ENCODE measurements around the gene DTX3. TPM values are rescaled to one million over a fixed set of nuclear protein-coding genes. Genes with fewer than 3 reads are reported as not detected.
"Not testable (repeated sequence)": the region's sequence is repeated elsewhere in the genome, so short reads cannot be mapped to it uniquely, and the experiment has no call there.

The DTX3 gene
- polyA plus RNA-seq, 3 donors, result 61.2 to 67.0 (median 63.0) TPM

DNA sequence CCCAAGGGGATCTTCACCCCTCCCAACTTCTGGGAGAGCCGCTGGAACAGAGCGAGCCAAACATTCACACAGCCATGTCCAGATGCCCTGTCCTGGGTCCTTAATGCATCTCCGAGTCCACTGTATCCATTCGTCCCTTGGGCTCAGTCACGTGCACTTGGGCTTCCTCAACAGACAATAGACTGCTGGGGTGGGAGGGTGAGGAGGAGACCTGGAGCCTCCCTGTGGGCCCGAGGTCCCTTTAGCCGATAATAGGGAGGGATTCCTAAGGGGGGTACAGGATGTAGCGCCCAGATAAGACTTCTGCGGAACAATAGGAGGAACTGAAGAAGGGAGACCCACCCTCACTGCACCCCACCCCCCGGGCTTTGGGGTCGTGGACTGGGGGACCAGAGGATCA, 13.3 kb downstream of the DTX3 start:
- DNase-seq, result no peak

DNA sequence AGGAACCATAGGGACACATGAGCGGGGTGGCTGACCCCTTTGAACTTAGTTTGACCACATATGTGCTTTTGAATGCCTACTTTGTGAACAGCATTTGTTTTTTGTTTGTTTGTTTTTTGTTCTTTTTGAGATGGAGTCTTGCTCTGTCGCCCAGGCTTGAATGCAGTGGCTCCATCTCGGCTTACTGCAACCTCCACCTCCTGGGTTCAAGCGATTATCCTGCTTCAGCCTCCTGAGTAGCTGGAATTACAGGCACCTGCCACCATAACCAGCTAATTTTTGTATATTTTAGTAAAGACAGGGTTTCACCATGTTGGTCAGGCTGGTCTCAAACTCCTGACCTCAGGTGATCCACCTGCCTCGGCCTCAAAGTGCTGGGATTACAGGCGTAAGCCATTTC, 13.8 kb downstream of the DTX3 start:
- DNase-seq, result not testable (repeated sequence)

DNA sequence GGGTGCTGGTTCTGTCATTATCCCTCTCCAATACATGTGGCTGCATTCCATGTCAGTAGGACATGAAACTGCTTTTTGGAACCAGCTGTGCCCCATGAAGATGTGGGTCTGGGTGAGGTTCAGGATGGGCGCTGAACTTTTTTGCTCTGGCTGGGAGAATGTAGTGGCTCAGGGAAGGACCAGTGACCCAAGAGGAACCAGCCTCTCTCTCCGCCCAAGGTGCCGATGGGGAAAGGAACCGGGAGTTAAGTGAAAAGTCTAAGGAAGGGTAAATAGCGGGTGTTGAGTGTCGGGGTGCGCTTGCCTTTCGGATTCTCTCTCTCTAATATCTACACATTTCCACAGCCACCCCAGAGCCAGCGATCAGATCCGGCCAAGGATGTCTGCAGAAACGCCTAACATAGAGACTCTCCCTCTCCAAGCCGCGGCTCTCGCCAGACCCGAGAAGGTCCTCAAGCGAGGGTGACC, 14.4 kb downstream of the DTX3 start:
- DNase-seq, result no peak

DNA sequence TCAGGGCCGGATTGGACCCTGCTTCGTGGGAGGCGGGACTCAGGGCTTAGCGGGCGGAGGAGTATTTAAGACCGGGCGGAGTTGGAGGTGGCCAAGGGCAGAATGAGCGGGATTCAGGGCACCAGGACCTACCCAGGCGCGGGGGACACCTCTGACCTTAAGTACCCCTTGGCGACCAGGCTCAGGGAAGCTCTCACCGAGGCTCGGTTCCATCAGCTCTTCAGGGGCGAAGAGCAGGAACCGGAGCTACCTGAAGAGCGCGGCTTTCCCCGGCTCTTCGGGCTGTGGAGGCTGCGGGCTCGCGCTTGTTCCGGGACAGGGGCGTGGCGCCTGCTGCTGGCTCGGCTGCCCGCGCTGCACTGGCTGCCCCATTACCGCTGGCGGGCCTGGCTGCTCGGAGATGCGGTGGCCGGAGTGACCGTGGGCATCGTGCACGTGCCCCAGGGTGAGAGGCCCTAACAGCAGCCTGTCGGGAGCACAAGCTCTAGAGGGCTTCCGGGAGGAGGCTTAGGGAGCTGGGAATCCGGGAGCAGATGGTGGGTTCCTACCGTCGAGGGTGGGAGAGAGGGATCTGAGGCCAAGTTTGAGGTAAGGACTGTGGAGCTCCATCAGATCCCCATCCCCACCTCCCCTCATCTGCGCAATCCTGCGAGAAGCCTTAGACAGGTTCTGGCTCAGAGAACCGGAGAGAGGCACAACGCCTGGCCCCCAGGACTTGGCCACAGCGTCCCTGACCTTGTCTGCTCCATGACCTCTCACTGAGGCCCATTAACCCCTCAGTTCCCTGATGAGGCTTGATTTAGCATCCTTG, 15.0 kb downstream of the DTX3 start:
- no peak for DNase-seq

DNA sequence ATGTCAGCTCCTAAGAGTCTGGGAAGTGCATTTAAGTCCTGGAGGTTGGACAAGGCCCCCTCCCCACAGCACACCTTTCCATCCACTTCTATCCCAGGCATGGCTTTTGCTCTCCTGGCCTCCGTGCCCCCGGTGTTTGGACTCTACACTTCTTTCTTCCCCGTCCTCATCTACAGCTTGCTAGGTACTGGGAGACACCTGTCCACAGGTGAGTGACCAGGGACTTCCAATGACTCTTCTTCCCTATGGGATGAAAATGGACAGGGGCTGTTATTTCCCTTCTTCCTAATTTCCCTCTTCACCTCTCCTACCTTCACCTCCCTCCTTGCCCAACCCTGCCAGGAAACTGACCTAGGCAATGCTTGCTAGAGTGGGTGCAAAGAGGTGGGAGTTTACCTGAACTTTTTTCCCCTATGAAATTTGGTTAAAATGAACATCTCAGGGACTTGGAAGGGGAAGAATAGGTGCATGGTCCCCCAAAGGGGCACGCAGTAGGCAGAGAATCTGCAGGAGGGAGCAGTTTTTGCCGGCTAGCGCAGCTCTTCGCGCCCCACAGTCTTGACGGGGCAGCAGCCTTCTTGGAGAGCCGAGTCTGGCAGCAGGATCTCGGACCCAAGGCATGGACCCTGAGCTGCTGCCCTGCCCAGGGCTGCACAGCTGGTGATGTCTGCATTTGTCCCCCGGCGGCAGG, 15.8 kb downstream of the DTX3 start:
- DNase-seq, result no peak

DNA sequence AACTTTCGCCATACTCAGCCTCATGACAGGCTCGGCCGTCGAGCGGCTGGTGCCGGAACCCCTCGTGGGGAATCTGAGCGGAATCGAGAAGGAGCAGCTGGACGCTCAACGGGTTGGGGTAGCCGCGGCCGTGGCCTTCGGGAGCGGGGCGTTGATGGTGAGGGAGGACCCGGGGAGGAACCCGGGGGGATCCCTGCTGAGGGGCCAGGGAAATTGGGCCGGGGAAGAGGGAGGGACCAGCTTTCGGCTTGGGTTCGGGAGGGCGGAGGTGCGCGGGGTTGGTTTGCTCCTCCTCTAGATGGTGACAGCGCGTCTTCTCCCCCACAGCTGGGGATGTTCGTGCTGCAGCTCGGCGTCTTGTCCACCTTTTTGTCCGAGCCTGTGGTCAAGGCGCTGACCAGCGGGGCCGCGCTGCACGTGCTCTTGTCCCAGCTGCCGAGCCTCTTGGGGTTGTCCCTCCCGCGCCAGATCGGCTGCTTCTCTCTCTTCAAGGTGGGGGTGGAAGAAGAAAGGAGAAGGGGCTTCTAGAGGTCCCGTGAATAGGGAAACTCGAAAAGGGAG, 16.4 kb downstream of the DTX3 start:
- no peak for DNase-seq

DNA sequence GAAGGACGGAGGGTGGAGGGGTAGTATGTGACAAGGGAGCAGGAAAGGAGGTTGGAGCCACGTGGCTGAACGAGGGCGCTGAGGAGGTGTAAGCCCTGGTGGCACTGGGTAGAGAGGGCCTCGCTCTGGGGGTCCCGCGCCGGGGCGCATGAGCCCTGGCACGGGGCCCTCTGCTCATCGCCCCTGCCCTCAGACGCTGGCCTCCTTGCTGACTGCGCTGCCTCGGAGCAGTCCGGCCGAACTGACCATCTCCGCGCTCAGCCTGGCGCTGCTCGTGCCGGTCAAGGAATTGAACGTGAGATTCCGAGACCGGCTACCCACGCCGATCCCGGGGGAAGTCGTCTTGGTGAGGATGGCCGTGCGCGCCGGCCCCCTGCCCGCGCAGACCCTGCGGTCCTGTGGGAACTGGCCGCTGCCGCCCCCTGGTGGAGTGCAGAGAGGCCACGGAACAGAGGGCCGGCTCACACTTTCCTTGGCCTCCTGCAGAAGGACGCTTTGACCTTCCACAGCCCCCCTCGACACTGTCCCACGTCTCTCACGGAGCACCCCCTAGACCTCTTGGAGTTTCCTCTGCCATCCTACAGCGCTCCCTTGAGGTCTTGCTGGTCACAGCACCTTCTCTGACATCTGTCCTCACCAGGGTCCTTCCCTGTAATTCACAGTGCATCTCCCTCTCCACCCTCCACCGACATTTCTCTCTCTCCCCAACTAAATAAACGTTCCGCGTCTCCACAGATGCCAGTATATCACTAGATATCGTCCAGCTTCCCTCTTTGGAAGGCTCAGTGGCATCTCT, 17.1 kb downstream of the DTX3 start:
- no peak for DNase-seq

DNA sequence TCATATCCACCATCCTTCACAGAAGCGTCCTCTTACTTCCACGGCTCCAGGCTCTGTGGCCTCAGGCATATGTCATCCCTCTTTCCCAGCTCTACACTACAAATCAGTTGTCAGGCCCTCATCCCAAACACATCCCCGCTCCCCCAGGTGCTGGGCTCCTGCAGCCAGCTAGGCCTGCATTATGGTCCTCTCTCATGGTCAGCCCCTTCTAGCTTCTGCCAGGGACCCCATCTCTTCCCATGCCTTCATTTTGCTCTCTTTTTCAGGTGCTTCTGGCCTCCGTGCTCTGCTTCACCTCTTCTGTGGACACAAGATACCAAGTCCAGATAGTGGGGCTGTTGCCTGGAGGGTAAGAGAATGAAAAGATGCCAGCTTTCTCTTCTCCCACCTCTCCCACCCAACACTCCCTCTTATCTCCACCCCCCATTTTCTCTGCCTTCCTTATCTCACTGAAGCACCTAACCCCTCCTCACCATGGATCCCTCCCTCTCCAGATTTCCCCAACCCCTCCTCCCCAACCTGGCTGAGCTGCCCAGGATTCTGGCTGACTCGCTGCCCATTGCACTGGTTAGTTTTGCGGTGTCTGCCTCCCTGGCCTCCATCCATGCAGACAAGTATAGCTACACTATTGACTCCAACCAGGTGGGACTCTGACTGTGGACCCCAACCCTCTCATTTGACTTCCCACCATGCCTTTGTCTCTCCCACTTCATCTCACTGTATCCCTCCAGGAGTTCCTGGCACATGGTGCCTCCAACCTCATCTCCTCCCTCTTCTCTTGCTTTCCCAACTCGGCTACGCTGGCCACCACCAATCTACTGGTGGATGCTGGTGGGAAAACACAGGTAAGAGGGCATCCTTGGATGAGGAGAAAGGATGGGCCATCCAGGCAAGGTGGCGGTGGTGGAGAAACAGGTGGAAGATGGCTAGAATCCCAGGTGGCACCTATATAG, 17.9 kb downstream of the DTX3 start:
- no peak for DNase-seq

DNA sequence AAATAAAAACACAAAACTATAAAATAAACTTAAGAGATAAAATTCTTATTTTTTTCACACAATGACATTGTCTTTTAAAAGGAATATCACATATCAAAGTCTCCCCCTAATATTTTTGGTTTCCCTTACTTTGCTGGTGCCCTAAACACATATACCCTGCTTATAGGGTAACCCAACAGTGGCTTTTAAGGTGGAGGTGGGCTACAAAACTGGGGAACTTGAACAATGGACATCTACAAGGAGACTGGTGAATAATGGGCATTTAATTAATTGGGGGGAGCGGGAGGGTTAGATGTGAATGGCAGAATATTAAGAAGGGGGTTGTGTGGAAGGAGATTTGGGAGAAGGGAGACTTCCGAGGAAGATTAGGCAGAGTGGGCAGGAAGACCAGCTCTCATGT, 18.8 kb downstream of the DTX3 start:
- DNase-seq, result no peak

DNA sequence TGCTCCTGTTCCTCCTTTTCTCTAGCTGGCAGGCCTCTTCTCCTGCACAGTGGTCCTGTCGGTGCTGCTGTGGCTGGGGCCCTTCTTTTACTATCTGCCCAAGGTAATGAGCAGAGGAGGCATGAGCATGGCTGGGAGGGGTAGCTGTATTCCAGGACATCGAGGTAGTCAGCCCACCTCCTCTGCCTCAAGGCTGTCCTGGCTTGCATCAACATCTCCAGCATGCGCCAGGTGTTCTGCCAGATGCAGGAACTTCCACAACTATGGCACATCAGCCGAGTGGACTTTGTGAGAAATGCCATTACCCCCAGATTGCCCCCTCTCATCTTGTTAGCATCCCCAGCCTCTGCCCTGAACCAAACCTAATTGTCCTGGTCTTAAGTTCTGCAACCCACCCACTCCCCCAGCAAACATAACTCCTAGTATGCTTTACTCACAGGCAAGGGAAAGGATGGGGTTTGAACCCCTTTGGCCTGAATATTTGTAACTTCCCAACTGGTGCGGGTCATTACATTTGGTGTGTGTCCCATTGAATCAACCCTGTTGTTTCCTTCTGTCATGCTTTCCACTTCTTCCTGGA, 19.3 kb downstream of the DTX3 start:
- no peak for DNase-seq

DNA sequence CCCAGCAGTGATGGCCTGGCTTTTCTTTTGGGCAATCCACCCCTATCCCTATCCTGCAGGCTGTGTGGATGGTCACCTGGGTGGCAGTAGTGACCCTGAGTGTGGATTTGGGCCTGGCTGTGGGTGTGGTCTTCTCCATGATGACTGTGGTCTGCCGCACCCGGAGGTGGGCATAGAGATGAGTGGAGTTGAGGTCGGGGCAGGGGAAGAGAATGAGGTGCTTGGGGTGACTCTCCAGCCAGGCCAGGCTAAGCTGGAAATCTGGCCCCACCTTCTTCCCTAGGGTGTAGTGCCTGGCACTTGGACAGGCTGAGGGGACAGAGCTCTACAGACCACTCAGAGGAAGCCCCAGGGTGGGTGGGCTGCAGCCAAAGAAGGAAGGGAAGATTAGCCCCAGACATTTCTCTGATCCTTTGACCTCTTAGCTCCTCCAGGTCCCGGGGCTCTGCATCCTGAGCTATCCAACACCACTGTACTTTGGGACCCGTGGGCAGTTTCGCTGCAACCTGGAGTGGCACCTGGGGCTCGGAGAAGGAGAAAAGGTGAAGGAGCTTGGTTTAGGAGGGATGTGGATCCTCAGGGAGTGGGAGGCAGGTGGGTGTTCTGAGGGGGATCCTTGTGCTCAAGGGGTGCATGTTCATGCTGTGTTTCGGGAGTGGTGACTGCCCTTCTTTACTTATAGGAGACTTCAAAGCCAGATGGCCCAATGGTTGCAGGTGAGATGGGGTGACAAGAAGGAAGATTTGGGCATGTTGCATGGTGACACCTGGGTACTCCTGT, 20.0 kb downstream of the DTX3 start:
- DNase-seq, result no peak

DNA sequence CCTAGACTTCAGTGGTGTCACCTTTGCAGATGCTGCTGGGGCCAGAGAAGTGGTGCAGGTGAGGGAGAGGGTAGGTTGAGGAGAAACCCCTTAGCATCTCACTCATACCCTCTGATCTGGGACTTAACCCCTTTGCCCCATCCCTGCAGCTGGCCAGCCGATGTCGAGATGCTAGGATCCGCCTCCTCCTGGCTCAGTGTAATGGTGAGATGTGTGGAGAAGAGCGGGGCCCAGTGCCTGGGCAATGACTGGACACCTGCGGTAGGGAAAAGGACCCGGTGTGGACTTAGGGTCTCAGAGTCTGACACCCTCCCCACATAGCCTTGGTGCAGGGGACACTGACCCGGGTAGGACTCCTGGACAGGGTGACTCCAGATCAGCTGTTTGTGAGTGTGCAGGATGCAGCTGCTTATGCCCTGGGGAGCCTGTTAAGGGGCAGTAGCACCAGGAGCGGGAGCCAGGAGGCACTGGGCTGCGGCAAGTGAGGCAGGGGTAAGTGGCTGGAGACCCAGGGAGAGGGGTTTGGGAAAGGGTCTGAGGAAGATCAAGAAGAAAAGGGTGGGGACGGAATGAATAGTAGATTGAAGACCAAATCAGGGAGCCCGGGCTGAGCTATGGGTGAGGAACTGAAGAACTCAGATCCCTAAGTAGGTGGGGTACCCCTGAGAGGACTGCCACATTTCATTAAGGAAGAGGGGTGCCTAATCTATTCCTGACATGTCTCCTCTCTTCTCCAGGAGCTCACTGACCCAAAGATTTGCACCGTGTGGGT, 20.8 kb downstream of the DTX3 start:
- DNase-seq, result no peak

DNA sequence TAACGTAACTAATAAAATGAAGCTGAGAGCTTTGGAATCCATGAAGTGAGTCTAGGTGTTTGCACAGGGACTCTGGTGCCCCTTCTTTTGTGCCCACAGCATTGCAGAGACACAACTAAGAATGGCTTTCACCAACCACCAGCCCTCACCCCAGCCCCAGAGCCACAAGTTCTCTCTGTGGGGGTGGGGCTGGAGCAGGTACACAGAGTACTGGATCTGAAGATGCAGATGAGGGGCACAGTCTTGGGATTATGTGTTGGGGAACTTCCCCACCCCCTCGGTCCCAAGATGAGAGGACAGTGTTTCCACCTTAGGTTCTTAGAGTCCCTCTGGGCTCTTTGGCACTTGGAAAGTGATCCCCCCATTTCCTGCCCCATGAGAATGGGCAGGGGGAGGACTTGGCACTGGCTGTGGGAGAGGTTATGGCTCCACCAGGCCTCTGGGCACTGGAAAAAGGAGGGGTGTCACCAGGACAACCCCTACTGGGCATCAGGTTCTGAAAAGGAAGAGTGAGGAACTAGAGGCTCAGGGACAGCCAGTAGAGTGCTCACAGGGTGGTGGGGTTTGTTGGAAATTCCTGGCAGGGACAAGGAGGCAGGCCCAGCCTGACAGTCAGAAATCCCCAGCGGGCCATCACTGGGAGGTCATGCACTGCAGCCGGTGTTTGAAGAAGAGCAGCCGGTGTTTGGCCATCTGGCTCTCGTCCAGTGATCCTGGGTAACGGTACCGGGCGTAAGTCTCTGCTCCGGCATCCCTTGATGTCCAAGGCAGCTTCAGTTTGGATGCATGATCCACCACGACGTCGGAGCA, 21.7 kb downstream of the DTX3 start:
- no peak for DNase-seq

DNA sequence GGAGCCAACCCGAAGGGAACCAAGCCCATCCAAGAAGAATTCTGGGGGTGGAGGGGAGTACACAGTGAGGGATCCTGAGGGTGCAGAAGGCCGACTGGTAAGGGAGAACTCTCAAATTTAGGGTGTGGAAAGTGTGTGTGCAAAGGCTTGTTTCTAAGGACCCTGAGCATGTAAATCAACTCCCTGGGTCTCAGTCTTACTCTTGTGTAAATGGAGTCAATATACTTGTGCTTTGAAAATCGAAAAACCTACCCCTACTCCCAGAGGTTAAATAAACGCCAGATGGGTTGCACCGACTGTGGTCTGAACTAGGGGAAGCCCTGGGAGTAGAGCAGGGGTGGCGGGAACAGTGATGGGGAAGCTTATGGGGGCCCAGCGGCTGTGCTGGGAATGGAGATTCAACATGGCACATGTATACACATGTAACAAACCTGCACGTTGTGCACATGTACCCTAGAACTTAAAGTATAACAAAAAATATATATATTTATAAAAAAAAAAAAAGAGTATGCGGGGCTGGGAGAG, 22.4 kb downstream of the DTX3 start:
- DNase-seq, result no peak

DNA sequence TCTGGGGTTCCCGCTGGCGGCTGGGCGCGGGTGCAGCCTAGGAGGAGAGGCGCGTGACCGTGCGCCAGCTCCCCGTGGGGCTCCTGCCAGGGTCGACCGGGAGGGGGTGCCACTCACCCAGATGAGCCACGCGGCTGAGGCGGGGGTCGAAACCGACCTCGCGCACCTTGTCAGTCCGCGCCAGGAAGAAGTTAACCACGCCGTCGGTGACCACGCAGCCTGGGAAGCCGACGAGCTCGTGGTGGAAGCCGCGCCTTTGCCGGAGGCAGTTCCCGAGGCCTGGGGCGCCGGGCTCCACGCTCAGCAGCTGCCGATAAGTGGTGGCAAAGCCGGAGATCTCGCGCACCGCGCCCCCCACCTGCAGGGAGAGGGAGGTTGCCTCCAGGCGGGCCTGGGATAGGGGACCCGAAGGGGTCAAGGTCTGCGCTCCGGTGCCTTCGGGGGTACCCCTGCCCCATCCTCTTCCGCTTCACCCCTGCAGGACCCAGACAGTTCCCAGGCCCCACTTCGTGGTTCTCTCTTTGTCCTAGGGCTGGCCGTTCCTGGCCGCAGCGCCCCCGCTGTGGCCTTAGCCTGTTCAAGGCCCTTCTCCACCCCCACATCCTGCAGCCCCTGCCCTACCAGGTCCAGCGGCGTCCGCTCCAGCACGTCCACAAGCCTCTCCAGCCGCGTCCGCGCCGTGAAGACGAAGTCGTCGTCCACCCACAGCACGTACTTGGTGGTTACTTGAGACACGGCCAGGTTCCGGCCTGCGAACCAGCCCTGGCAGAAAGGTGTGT, 23.1 kb downstream of the DTX3 start:
- DNase-seq, result no peak

DNA sequence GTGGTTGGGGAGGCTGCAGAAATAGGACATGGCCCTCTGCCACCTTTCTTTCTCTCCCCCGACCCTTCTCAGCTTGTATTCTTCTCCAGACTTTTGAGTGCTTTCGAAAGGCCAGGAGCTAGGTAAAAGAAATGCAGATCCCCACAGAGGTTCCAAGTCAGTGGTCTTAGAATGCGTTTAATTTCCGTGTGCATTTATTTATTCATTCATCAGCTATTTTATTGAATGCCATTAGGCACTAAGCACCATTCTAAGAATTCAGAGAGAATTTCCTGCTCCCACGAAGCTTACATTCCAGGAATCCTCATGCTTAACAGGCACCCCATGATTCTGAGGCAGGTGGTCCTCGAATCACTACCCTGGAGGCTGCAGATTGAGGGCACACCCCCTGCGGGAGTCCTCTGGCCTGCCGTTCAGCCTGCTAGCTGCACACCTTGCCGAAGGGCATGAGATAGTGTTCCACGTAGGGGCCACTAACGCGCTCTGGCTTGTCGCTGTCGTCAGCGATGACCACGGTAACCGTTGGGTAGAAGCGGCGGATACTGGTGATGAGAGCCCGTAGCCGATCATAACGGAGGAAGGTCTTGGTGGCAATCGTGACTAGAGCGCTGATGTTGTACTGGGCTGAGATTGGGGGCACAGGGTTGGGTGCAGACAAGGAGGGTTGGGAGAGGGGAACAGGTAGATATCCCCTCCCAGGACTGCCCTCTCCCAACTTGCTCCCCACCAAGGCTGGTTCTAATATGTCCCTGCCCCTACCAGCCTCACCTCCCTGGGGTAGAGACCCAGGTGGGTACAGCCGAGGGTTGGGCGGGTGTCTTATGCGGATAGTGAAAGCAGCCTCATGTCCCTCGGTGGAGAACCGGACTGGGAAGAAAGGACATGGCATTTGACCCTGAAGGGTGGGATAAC, 23.9 kb downstream of the DTX3 start:
- DNase-seq, result no peak

Data from renal pelvis (tissue), 4 donors.